Measurements from ENCODE around the gene WWOX.

DNA sequence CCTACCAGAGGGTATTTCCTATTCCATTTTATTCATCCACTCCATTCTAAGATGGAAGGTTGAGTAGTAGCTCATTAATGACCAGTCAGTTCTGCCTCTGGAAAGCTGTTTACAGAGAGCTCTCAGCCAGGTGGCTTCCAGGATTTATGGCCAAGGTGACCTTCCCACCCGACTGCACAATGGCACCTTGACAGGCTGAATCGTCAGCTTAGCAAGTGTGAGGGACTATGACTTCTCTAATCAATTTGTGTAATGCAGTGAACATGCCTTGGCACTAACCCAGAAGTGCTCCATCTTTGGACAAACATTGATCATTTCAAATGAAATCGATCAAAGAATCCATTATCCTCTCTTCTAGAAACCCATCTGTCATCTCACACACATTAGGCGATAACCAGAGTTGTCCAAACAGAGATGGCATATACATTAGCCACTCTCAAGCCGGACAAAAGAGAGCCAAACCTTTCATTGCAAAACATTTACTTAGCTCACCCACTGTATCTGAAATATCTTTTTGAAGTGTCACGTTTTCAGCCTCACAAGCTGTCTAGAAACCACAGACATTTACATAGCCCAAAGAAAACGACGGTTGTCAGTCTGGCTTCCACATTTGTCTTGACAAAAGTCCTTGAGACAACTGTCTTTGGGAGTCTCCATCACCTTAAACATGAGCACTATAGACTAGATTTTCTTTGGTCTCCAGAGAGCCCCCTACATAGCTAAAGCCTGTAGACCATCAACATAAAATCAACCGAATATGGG is 41.5 kb upstream of the WWOX start:
- TF ChIP-seq POLR2A (IDR thresholded peaks at IDR 0.05) = no peak
- TF ChIP-seq CTCF (IDR thresholded peaks at IDR 0.05) = no peak
- TF ChIP-seq EP300 (IDR thresholded peaks at IDR 0.05) = no peak
